Activated naive CD8-positive, alpha-beta T cell (primary cell): ENCODE results near the gene CRYL1.
"Not testable (repeated sequence)": the region's sequence is repeated elsewhere in the genome, so short reads cannot be mapped to it uniquely, and the experiment has no call there.

Experiments
- H3K27ac Mint-ChIP-seq: one replicate; pipeline ENCODE4 v1.8.0; 2021; ENCODE audit warnings: mixed read lengths
- H3K27me3 Mint-ChIP-seq: one replicate; pipeline ENCODE4 v1.8.0; 2021; ENCODE audit warnings: mixed read lengths
- H3K36me3 Mint-ChIP-seq: one replicate; pipeline ENCODE4 v1.8.0; 2021; ENCODE audit warnings: mixed read lengths
- H3K4me1 Mint-ChIP-seq: one replicate; pipeline ENCODE4 v1.8.0; 2021; ENCODE audit warnings: low read depth, mixed read lengths
- H3K4me3 Mint-ChIP-seq: one replicate; pipeline ENCODE4 v1.8.0; 2021; ENCODE audit warnings: mild to moderate bottlenecking, mixed read lengths
- H3K9me3 Mint-ChIP-seq: one replicate; pipeline ENCODE4 v1.8.0; 2021; ENCODE audit warnings: low read depth, mixed read lengths

The CRYL1 gene

DNA sequence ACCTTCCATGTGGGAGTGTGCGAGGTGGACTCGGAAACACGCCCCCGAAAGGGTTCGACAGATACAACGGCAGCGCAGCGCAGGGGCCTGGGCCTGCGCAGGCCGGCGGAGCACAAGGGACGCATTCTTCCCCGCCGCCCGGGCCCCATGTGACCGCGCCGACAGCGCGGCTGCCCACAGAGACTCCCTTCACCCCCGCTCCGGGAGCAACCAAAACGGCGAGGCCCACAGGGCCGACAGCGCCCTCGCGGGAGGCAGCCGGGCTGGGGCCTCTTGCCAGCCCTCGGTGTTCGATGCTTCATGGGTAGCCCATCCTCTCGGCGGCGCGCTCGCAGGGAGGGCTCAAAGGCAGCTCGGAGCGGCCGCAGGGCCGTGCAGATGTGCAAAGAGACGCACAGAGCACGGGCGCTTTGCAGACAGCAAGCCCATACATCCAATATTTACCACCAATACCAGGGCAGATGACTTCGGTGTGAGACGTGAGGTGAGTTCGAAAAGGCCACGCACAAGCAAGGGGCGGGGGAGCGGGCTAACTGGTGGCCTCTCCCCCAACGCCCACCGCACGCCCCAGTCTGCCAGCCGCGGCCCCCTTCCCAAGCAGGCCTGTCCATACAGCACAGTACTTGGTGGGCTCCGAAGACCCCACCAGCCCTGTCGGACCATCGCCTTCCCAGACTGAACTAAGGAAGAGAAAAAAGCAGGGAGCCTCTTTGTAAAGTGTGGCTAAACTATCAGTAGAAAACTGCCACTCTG lies 89.9 kb downstream of the CRYL1 start:
- peaks cover 20% of the 10 kb centered on the region for H3K36me3 Mint-ChIP-seq
- H3K9me3 Mint-ChIP-seq = no peaks in the 10 kb centered on the region
- H3K4me1 Mint-ChIP-seq = no peaks in the 10 kb centered on the region
- H3K4me3 Mint-ChIP-seq = no peak overlapping the region
- H3K27ac Mint-ChIP-seq = no peak overlapping the region
- H3K27me3 Mint-ChIP-seq = no peaks in the 10 kb centered on the region

DNA sequence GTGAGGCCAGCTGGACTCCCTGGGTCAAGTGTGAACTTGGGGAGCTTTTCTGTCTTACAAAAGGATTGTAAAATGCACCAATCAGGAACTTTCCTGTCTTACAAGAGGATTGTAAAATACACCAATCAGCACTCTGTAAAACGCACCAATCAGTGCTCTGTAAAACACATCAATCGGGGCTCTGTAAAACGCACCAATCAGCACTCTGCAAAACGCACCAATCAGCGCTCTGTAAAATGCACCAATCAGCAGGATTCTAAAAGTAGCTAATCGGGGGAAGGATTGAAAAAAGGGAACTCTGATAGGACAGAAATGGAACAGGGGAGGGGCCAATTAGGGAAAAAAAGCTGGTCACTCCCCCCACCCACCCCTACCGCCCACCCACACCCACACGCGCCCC lies 91.4 kb downstream of the CRYL1 start:
- H3K4me1 Mint-ChIP-seq, H3K27me3 Mint-ChIP-seq, H3K9me3 Mint-ChIP-seq, H3K4me3 Mint-ChIP-seq, H3K27ac Mint-ChIP-seq: not testable (repeated sequence)
- peaks cover 20% of the 10 kb centered on the region for H3K36me3 Mint-ChIP-seq

DNA sequence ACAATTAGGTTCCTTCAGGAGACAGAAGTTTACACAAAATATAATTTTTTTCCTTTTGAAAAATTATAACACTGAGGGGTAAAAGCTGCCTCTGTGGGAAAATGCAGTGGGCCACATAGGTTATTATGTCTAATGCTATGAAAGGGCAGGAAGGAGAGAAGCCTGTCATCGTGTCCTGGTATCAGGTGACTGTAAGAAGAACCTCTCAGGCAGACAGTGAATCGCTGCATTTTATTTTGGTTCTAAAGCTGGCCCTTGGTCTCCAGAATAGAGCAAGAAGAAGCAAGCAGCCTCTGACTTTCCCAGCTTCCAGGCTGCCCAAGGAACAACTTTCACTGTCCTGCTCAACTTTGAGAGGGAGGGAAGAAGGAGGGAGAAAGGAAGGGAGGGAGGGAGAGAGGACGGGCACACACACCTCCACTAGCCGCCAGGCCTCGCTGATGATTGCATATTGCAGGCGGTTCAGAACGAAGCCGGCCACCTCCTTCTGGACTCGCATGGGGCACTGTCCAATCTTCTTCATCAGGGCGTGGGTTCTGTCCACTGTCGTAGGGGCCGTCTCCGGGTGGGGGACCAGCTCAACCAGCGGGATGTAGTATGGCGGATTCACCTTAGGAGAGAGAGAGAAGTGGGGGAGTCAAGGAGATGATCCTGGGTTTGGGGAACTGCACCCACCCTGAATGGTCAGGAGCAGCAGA lies 93.8 kb downstream of the CRYL1 start:
- peaks cover 21% of the 10 kb centered on the region for H3K36me3 Mint-ChIP-seq
- no peak overlapping the region for H3K4me3 Mint-ChIP-seq
- H3K27me3 Mint-ChIP-seq = no peaks in the 10 kb centered on the region
- H3K9me3 Mint-ChIP-seq = no peaks in the 10 kb centered on the region
- peaks cover 11% of the 10 kb centered on the region for H3K4me1 Mint-ChIP-seq
- H3K27ac Mint-ChIP-seq = no peak overlapping the region

DNA sequence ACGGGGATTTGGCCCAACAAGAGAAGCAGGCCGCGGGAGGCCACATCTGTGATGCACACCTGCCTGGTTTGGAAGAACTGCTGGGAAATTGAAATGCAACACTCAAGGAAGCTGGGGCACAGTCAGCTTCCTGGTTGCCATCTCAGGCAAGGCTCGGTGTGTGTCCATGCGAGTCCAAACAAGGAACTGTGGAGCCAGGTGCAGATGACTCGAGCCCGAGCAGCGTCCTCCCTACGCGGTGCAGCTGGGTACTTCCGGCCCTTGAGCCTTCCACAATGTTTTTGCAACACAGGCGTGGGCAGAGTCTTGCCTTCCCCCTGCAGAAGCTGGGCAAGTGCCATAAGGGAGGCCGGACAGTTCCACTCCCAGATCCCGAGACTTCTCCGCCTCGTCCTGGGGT lies 94.6 kb downstream of the CRYL1 start:
- Mint-ChIP-seq H3K4me1 (peaks cover 13% of the 10 kb centered on the region), H3K27ac (no peak overlapping the region), H3K27me3 (no peaks in the 10 kb centered on the region), H3K4me3 (no peak overlapping the region), H3K9me3 (no peaks in the 10 kb centered on the region), H3K36me3 (peaks cover 21% of the 10 kb centered on the region)

DNA sequence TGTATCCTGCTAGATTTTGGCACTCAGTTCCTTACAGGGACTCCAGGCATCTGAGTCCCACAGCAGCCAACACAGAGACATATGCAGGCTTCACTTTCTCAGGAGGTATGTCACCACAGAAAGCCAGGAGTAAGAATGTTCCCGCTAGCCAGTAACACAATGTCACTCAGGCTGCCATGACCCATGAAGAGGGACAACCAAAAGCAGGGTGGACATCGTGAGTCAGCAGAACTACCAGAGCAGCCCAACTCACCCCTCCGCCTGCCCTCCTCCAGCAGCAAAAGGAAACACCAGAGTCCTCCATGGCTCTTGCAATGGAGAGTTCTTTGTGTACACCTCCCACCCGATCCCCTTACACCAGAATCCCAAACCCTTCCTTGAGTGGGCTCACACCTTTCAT lies 95.4 kb downstream of the CRYL1 start:
- no peak overlapping the region for H3K4me3 Mint-ChIP-seq
- H3K9me3 Mint-ChIP-seq = no peaks in the 10 kb centered on the region
- peaks cover 21% of the 10 kb centered on the region for H3K36me3 Mint-ChIP-seq
- no peaks in the 10 kb centered on the region for H3K27me3 Mint-ChIP-seq
- H3K27ac Mint-ChIP-seq = no peak overlapping the region
- H3K4me1 Mint-ChIP-seq = peaks cover 13% of the 10 kb centered on the region

DNA sequence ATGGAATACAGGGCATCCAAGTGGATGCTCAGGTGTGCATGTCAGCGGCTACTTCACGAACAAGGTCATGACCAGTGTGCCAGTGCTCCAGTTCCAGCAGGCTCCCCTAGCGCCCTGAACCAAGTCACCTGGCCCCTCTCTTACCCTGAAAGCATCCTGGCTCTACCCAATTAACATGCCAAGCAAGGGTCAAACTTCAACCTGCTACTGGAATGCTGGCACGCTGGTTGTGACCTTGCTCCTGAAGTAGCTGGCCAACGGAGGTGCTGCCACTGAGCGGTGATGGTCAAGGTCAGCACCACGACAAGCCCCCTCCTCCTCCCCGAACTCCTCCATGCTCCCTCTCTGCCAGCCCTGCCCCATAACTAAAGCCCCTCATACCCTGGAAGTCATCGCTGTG lies 96.0 kb downstream of the CRYL1 start:
- peaks cover 18% of the 10 kb centered on the region for H3K36me3 Mint-ChIP-seq
- H3K27me3 Mint-ChIP-seq = no peaks in the 10 kb centered on the region
- no peak overlapping the region for H3K27ac Mint-ChIP-seq
- no peaks in the 10 kb centered on the region for H3K9me3 Mint-ChIP-seq
- peaks cover 13% of the 10 kb centered on the region for H3K4me1 Mint-ChIP-seq
- H3K4me3 Mint-ChIP-seq = no peak overlapping the region

DNA sequence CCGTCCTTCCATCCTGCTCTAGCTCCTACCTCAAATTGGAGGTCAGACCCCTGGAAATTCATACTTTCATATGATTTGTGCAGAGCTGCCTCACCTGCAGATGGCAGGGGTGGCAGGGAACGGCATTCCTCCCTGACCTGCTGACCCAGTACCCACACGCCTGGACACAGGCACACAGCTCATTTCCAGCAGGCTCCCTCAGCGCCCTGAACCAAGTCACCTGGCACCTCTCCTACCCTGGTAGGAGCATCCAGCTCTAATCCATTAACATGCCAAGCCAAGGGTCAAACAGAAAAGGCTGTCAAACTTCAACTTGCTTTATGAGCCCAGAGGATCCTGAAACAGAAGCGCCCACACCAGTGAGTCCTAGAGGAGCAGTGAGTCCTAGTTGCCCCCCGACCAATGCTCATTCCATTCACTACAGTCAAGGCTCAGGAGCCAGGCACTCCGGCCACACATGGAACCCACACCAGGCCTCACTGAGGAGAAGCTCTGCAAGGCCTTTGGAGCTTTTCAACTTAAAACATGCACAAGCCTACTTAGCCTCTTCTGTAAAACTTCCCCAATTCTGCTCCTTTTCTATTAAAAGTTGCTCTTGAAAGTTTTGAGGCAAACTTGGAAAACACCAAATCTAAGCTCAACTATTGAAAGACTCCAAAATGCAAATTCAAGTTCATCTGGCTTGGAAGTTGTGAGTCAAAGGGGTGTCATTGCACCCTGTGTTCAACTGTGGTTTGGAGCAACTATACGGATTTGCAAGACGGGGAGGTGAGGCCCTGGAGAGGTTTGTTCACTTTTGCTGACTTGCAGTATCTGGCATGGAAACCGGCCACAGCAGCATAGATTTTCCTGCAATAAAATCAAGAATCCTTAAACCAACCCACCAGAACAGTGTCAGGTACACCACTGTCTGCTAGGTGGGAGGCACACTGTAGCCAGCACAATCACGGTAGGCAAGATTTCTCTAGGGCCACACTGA lies 96.7 kb downstream of the CRYL1 start:
- Mint-ChIP-seq H3K27me3 (no peaks in the 10 kb centered on the region), H3K4me3 (no peak overlapping the region), H3K9me3 (no peaks in the 10 kb centered on the region), H3K36me3 (peaks cover 15% of the 10 kb centered on the region), H3K4me1 (peaks cover 13% of the 10 kb centered on the region), H3K27ac (peak overlapping the region; percentile 28)

DNA sequence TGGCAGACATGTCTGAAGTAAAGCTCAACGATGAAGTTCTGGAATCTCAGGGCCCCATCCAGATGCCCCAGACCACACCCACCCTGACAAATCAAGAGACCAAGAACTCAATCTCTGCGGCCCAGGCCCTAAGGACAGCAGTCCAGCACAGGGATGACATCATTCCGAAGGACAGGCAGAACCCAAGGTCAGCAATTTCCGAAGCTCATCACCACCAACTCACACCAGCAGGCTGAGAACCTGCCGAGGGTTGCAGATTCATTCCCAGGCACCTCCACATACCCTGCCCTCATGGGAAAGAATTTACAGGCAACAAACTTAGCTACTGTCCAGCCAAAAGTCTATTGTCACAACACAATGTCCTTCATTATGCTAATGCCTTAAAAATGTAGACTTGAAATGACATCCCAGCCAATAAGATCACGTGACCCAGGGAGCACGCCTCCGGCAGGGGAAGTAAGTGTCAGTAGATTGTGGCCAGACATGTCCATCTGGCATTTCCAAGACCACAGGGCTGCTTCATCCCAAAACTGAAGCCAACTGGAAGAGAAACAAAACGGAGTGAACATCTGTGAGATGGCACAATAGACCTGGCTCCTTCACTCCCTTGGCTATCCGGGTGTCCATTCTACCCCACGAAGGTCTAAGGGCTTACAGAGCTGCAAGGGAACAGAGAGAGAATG lies 98.8 kb downstream of the CRYL1 start:
- Mint-ChIP-seq H3K9me3 (no peaks in the 10 kb centered on the region), H3K4me3 (no peak overlapping the region), H3K27ac (no peak overlapping the region), H3K4me1 (peaks cover 13% of the 10 kb centered on the region), H3K36me3 (peaks cover 15% of the 10 kb centered on the region), H3K27me3 (no peaks in the 10 kb centered on the region)

DNA sequence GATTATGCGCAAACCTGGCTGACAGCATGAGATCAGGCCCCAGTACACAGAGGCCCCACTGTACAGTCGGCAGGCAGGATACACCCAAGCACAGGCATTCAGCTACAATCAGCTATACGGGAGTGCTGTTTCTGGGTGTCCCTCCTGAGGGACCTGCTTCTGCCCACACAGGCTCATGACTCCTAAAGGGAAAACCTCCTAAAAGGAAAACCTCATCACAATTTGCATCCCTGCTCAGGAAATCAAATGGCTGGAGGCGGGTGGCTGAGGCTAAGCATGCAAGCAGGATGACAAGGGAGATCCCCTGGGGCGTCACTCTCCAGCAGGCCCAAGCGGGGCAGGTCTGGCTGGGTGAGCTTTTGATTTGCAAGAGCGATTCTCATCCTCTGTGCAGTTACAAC lies 99.8 kb downstream of the CRYL1 start:
- Mint-ChIP-seq H3K27me3 (no peaks in the 10 kb centered on the region), H3K9me3 (no peaks in the 10 kb centered on the region), H3K4me1 (peaks cover 19% of the 10 kb centered on the region), H3K27ac (no peak overlapping the region), H3K4me3 (no peak overlapping the region), H3K36me3 (peaks cover 15% of the 10 kb centered on the region)

DNA sequence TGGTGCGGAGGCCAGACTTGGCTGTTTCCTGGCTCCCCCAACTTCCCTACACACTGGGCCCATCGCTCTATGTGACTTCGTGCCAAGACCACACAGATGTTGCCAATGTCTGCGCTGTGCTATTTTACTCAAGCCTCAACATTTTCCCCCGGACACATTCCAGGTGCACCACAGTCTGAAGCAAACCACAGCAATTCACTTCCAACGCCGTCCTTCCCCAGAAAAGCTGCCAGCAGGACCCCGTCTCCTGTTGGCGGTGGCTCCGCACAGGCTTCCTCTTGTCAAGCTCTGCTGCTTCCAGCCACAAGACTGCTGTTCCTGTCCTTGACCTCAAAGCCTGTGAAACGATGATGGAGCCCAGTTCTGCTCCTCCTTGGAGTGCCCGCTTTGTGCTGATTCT lies 100.7 kb downstream of the CRYL1 start:
- H3K27ac Mint-ChIP-seq = no peak overlapping the region
- no peaks in the 10 kb centered on the region for H3K27me3 Mint-ChIP-seq
- H3K4me3 Mint-ChIP-seq = no peak overlapping the region
- peaks cover 25% of the 10 kb centered on the region for H3K4me1 Mint-ChIP-seq
- H3K36me3 Mint-ChIP-seq = peaks cover 9% of the 10 kb centered on the region
- no peaks in the 10 kb centered on the region for H3K9me3 Mint-ChIP-seq

DNA sequence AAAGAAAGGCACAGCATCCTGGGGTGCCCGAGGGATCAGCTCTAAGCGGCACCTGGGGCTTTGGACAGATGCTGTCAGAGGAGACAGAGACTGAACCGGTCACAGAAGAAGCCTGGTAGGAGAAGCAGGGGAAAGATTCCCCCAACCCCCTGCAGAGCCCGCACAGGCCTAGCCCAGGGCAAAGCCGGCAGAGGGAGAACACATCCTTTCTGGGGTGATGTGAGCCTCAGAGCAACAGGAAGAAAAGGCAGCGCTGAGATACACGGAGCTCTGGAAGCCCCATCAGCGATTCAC lies 101.2 kb downstream of the CRYL1 start:
- H3K27me3 Mint-ChIP-seq = no peaks in the 10 kb centered on the region
- no peaks in the 10 kb centered on the region for H3K9me3 Mint-ChIP-seq
- H3K4me1 Mint-ChIP-seq = peaks cover 30% of the 10 kb centered on the region
- H3K36me3 Mint-ChIP-seq = peaks cover 8% of the 10 kb centered on the region
- H3K4me3 Mint-ChIP-seq = no peak overlapping the region
- no peak overlapping the region for H3K27ac Mint-ChIP-seq

DNA sequence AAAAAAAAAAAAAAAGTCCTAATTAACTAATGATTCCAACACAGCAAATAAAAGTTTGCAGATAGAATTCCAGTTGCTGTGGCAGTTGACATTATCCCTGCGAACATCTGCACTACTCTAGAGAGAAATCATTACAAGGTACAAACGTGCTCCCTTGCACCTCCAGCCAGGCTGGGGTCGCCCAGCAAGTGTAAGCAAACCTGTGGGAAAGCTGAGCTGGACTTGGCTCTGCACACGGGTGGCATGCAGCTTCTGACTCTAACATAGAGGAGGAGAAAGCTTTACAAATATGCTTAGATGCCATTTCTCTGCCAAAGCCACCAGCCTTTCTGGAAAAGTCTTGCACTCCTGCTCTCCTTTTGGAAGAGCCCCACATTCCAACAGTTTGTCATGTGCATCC lies 103.3 kb downstream of the CRYL1 start:
- Mint-ChIP-seq H3K27ac (no peak overlapping the region), H3K4me3 (no peak overlapping the region), H3K27me3 (no peaks in the 10 kb centered on the region), H3K4me1 (peaks cover 37% of the 10 kb centered on the region), H3K36me3 (peaks cover 6% of the 10 kb centered on the region), H3K9me3 (no peaks in the 10 kb centered on the region)

DNA sequence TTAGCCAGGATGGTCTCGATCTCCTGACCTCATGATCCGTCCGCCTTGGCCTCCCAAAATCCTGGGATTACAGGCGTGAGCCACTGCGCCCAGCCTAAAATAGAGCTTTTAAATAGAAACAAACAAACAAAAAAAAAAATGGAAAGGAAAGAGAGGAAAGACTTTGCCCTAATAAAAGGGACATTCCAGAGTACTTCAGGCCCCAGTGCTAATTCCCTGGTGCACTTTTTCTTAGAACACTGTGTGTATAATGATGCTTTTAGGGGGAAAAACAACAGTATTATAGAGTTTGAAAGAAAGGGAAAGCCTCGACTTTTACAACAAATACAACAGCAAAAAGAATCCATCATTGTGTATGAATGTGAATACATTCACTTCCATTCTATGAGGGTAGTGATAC lies 104.7 kb downstream of the CRYL1 start:
- Mint-ChIP-seq H3K27ac (peak overlapping the region; percentile 55), H3K4me3 (no peak overlapping the region), H3K4me1 (peaks cover 35% of the 10 kb centered on the region), H3K9me3 (no peaks in the 10 kb centered on the region), H3K36me3 (peaks cover 4% of the 10 kb centered on the region), H3K27me3 (no peaks in the 10 kb centered on the region)

DNA sequence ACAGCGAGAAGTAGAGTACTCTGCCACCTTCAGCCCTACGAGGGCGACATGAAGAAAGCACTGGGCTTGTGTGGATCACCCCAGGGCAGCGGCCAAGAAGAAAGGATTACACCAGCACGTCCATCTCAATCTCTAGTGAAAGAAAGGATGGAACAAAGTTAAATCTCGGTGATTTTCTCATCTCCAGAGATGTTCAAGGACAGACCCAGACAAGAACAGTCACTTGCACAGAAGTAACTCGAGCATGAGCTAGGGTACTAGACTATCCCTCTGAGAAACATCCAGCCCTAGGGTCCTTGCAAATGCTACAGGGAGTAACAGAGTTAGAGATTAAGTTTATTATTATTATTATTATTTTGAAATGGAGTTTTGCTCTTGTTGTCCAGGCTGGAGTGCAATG lies 106.7 kb downstream of the CRYL1 start:
- peaks cover 35% of the 10 kb centered on the region for H3K4me1 Mint-ChIP-seq

More for the DNA sequence above, 106.7 kb downstream of the CRYL1 start:
- Mint-ChIP-seq H3K4me3 (no peak overlapping the region), H3K9me3 (no peaks in the 10 kb centered on the region), H3K27ac (no peak overlapping the region), H3K36me3 (peaks cover 4% of the 10 kb centered on the region), H3K27me3 (no peaks in the 10 kb centered on the region)
